Measurements from ENCODE around the gene ABHD17C. TPM values are rescaled to one million over a fixed set of nuclear protein-coding genes. Genes with fewer than 3 reads are reported as not detected.

ABHD17C gene
- total and polyA plus RNA-seq, 2 of the 8 experiments (the other 6 are each of a cell fraction or from before 2014, with no cell fraction given): 20.2 to 29.8 TPM

DNA sequence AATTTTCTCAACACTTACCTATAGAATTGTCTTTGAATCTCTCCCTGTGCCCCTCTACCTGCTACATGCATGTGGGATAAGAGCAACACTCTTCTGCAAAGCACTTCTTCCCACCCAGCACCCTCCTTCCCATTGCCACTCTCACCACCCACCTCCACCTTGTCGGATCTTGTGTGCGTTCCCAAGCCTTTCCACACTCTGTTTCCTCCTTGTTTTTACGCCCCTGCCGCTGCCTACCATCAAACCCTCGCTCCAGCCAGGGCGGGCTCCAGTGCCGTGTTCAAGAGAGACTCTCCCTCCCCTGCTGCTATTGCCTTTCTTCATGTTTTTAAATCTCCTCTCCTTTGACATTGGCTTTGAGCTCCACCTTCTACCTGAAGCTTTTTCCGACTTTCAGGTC, 40.2 kb downstream of the ABHD17C start (continued):
- TF ChIP-seq, protein P1, sequence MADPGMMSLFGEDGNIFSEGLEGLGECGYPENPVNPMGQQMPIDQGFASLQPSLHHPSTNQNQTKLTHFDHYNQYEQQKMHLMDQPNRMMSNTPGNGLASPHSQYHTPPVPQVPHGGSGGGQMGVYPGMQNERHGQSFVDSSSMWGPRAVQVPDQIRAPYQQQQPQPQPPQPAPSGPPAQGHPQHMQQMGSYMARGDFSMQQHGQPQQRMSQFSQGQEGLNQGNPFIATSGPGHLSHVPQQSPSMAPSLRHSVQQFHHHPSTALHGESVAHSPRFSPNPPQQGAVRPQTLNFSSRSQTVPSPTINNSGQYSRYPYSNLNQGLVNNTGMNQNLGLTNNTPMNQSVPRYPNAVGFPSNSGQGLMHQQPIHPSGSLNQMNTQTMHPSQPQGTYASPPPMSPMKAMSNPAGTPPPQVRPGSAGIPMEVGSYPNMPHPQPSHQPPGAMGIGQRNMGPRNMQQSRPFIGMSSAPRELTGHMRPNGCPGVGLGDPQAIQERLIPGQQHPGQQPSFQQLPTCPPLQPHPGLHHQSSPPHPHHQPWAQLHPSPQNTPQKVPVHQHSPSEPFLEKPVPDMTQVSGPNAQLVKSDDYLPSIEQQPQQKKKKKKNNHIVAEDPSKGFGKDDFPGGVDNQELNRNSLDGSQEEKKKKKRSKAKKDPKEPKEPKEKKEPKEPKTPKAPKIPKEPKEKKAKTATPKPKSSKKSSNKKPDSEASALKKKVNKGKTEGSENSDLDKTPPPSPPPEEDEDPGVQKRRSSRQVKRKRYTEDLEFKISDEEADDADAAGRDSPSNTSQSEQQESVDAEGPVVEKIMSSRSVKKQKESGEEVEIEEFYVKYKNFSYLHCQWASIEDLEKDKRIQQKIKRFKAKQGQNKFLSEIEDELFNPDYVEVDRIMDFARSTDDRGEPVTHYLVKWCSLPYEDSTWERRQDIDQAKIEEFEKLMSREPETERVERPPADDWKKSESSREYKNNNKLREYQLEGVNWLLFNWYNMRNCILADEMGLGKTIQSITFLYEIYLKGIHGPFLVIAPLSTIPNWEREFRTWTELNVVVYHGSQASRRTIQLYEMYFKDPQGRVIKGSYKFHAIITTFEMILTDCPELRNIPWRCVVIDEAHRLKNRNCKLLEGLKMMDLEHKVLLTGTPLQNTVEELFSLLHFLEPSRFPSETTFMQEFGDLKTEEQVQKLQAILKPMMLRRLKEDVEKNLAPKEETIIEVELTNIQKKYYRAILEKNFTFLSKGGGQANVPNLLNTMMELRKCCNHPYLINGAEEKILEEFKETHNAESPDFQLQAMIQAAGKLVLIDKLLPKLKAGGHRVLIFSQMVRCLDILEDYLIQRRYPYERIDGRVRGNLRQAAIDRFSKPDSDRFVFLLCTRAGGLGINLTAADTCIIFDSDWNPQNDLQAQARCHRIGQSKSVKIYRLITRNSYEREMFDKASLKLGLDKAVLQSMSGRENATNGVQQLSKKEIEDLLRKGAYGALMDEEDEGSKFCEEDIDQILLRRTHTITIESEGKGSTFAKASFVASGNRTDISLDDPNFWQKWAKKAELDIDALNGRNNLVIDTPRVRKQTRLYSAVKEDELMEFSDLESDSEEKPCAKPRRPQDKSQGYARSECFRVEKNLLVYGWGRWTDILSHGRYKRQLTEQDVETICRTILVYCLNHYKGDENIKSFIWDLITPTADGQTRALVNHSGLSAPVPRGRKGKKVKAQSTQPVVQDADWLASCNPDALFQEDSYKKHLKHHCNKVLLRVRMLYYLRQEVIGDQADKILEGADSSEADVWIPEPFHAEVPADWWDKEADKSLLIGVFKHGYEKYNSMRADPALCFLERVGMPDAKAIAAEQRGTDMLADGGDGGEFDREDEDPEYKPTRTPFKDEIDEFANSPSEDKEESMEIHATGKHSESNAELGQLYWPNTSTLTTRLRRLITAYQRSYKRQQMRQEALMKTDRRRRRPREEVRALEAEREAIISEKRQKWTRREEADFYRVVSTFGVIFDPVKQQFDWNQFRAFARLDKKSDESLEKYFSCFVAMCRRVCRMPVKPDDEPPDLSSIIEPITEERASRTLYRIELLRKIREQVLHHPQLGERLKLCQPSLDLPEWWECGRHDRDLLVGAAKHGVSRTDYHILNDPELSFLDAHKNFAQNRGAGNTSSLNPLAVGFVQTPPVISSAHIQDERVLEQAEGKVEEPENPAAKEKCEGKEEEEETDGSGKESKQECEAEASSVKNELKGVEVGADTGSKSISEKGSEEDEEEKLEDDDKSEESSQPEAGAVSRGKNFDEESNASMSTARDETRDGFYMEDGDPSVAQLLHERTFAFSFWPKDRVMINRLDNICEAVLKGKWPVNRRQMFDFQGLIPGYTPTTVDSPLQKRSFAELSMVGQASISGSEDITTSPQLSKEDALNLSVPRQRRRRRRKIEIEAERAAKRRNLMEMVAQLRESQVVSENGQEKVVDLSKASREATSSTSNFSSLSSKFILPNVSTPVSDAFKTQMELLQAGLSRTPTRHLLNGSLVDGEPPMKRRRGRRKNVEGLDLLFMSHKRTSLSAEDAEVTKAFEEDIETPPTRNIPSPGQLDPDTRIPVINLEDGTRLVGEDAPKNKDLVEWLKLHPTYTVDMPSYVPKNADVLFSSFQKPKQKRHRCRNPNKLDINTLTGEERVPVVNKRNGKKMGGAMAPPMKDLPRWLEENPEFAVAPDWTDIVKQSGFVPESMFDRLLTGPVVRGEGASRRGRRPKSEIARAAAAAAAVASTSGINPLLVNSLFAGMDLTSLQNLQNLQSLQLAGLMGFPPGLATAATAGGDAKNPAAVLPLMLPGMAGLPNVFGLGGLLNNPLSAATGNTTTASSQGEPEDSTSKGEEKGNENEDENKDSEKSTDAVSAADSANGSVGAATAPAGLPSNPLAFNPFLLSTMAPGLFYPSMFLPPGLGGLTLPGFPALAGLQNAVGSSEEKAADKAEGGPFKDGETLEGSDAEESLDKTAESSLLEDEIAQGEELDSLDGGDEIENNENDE (IDR thresholded peaks at IDR 0.05; ENCODE audit: insufficient replicate concordance, low read length): no peak
- TF ChIP-seq NANOG (IDR thresholded peaks at IDR 0.05; ENCODE audit: insufficient read depth, low read depth, low read length, poor library complexity, severe bottlenecking) (no peak), SP2 (IDR thresholded peaks at IDR 0.05; ENCODE audit: low read length) (no peak), CHD1 (IDR thresholded peaks at IDR 0.05; ENCODE audit: low read depth, low read length) (no peak), KDM5A (IDR thresholded peaks at IDR 0.05; ENCODE audit: low read length) (no peak), PHF8 (conservative IDR thresholded peaks at IDR 0.05; ENCODE audit: low read depth, low read length) (no peak), TAF1 (IDR thresholded peaks at IDR 0.05; ENCODE audit: low read depth, low read length) (no peak), SIN3A (conservative IDR thresholded peaks at IDR 0.05 in 1 of 2, IDR thresholded peaks at IDR 0.05 in 1 of 2; ENCODE audit: low read depth in 1 of 2, low read length in 2 of 2) (no peak), RBBP5 (IDR thresholded peaks at IDR 0.05; ENCODE audit: borderline replicate concordance, low read depth, low read length) (no peak), CTBP2 (IDR thresholded peaks at IDR 0.05; ENCODE audit: borderline replicate concordance, insufficient read depth, insufficient read length, low read length) (no peak), POU5F1 (IDR thresholded peaks at IDR 0.05; ENCODE audit: low read depth, low read length) (no peak), FOSL1 (IDR thresholded peaks at IDR 0.05; ENCODE audit: insufficient read depth, low read depth, low read length) (no peak)

All from H1 (cell line).